ENCODE measurements around the gene TMEM161A.
"Not testable (repeated sequence)": the region's sequence is repeated elsewhere in the genome, so short reads cannot be mapped to it uniquely, and the experiment has no call there.

TMEM161A gene

DNA sequence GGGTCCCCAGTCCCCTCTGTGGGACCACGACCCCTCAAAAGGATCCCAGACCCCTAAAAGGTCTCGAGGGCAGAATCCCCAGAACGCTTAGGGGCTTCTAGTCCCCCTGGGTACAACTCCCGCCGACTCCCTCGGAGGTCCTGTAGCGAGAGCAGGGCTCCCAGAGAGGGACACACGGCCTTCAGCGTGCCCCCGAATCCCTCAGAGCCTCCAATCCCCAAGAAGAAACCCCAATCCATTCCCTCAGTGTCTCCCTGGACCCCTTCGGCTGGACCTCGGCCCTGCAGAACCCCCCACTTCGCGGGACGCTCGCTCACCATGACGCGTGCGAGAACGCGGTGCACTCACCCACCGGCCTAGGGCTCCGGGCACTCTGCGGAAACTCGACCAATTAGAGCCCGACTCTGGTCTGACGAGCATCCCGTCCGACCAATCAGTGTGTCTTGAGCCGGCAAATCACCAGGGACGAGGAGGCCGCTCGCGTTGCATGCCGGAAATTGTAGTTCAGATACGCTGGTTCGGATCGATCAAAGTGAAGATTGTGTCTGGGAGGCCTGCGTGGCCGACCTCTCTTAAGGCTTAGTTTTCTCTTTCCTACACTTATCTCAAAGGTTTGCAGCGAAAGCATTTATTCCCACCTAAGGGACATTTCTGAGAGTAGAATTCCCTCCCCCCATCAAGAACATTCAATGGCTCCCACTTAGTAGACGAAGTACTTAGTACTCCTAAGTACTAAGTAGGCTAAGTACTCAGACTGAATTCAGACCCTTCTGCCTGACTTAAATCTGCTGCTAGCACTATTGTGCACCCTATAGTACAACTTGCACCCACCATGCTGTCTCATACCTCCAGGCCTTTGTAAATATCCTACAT is at the start of gene TMEM161A:
Gene TMEM161A (minus strand): TSS at position 370 of the 873 bp plus-strand sequence. CDS start 50 bp downstream, at position 320.
- DNase-seq (ENCODE audit: low read depth), result peak; percentile 91

DNA sequence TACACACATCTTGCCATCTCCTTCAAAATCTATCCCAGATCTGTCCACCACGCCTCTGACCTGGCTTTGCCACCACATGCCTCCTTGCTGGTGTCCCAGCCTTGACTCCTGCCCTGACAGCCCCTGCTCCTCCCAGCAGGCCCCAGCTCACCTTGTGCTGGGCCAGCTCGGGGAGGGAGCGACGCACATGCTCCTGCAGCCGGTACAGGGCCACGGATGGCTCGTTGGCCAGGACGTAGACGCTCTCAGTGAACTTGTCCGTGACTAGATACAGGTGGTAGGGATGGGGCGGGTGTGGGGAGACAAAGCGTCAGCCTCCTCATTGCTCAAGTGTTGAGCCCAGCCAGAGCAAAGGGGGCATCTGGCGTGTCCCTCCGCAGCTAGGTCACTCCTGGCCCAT is 48.5 kb upstream of the TMEM161A start:
- no peak for DNase-seq (ENCODE audit: low read depth)

DNA sequence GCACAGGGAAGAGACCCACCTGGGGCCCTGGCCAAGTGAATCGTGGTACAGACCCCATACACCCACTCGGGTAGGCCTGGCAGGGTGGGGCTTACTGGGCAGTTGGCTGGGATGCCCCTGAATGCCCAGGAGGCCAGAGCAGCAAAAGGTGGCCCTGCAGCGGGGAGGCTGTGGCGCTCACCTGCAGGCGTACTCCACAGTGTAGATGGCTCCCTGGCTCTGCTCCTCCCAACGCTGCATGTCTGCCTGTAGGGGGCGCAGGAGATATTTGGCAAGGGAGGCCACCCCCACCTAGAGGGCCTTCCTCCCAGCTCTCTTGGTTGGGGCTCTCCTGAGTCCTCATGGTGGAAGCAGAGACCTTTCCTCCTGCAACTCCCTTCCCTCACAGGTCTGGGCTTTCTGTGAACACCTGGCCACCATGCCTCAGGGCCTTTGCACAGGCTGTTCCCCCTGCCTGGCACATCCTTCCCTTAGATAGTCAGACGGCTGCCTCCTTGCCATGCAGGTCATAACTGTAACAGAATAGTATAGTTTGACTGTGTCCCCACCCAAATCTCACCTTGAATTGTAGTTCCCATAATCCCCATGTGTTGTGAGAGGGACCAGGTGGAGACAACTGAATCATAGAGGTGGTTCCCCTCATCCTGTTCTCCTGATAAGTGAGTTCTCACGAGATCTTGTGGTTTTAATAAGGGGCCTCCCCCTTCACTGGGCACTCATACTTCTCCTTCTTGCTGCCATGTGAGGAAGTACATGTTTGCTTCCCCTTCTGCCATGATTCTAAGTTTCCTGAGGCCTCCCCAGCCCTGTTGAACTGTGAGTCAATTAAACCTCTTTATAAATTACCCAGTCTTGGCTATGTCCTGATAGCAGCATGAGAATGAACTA is 47.8 kb upstream of the TMEM161A start:
- DNase-seq (ENCODE audit: low read depth), result peak; percentile 47

DNA sequence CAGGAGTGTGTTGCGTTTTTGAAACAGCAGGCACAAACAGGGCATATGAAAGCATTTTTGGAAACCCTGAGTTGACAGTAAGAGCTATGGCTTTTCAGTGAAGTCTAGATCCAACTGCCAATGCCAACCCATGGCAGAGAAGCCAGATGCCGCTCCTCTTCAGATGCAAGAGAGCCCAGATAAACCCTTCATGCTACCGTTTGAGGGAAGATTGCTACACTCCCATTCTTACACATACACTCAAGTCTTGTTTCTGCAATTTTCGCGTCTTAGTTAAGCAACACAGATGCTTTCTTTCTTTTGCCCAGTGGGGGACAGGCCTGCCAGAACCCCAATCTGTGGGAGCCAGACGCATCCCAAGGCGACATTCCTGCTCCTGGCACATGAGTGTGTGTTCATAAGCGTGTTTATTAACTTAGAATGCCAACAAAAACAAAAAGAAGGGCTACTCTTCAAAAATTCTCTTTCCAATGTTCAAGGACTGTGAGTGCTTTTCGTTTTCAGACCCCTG is 43.3 kb upstream of the TMEM161A start:
- DNase-seq (ENCODE audit: low read depth), result no peak

DNA sequence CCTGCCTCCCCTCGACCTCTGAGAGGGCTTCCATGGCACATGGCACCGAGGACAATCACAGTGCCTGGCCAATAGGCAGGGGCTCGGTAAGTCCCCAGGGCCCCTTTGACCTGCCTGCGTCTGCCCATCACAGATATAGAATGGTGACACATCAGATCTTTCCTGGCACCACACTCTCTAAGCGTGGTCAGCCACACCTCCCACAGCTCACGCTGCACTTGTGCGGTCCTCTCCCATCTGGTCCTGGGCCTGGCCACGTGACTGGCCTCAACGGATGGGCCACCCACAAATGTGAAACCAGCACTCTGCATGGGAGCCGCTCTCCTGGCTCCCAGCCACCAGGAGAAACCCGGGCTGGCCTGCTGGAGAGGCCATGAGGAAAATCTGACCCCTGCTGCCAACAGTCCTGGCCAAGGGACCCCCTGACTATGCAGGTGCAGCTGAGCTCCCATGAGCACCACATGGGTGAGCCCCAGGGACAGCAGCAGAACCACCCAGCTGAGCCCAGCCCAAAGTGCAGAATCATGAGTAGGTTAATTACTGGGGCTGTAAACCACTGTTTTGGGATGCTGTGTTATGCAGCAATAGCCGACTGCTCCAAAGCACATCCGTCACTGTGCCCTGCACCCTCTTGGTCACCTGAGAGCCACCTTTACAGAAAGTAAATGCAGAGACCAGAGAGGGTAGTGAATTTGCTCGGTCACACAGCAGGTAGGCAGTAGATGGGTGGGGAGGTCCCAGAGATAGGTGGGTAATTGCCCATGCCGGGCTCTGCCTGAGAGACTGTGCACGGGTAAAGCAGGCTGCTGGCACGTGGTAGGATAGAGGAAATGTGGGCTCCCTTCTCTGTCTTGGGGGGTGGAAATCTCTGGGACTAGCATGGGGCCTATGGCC is 41.5 kb upstream of the TMEM161A start:
- DNase-seq (ENCODE audit: low read depth), result no peak

DNA sequence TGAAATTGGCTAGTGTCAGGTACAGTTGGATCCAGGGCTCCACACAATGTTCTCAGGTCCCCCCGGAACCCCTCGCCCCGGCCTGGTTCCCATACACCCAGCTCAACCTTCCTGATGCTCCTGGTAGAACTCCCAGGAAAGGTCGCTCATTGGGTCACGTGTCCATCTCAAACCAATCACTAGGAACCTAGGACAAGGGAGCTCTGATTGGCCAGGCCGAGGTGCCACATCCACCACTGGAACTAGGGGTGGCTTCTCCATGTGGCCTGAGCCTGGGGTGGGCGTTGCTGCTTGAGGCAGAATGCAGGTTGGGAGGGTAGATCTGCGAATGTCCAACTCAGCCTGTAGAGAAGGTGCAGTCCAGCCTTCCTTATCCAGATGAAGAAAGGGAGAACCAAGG is 38.7 kb upstream of the TMEM161A start:
- DNase-seq (ENCODE audit: low read depth), result no peak

DNA sequence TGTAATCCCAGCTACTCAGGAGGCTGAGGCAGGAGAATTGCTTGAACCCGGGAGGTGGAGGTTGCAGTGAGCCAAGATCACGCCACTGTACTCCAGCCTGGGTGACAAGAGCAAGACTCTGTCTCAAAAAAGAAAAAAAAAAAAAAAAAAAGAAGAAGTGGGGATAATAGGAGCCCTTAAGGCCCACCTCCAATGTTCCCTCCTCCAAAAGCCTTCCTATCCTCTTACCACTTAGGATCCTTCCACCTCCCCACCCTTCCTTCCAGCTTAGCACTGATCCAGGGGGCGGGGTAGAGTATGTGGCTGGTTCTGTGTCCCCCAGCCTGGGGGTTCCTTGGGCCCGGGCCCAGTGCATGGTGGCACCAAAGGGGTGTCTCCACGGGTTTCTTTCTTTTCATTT is 35.0 kb upstream of the TMEM161A start:
- DNase-seq (ENCODE audit: low read depth), result not testable (repeated sequence)

DNA sequence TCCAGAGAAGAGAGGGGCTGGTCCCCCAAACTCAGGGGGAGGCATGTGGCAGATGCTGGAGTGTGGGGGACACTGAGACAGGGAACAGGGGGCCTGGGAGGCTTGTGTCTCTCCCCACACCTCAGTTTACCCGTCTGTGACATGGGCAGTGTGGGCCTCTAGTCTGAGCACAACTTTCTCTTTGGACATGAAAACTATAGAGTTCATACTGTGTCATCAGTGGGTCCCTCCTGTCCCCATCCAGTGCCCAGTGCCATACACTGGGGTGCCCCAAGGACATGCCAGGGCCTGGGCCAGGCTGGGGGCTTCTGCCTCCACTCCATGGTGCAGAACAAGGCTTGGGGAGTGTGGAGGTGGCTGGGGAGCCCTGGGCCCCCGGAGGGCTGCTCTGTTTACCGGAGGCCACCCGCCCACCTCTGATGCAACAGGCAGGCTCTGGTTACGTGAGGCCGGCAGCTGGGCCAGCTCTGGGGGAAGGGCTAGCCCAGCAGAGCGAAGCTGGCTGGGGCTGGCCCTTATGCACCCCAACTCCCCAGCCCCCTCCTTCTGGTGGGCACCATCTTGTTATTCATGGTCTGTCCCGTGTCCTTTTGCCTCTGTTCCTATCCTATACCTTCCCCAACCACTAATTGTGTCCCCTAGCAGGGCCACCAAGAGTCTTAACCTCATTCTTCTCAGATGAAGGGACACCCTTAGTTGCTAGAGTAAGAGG is 33.7 kb upstream of the TMEM161A start:
- DNase-seq (ENCODE audit: low read depth), result no peak

DNA sequence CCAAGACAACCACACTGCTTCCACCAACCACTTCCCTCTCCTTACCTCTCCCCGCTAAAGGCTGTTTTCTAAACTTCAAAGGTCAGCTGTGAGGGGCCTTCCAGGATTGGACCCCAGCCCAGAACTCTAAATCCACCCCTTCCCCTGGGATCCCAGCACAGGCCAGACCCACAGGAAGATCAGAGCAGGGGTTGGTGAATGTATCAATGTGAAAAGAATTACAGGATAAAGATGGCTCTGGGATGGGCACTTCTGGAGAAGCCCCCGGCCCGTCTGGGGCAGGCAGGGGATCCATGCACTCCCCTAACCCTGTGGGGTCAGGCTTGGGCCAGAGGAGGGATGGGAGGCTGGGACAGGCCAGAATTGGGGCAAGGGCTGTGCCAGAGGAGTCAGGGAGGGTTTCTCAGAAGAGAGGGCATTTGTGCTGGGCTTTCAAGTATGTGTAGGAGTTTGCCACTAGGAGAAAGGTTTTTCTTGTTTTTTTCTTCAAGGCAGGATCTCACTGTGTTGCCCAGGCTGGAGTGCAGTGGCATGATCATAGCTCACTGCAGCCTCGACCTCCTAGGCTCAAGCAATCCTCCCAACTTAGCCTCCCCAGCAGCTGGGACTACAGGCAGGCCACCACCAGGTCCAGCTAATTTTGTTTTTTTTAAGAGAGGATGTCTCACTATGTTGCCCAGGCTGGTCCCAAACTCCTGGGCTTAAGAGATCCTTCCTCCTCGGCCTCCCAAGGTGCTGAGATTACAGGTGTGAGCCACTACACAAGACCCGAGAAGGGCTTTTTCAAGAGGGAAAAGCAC is 32.8 kb upstream of the TMEM161A start:
- no peak for DNase-seq (ENCODE audit: low read depth)

DNA sequence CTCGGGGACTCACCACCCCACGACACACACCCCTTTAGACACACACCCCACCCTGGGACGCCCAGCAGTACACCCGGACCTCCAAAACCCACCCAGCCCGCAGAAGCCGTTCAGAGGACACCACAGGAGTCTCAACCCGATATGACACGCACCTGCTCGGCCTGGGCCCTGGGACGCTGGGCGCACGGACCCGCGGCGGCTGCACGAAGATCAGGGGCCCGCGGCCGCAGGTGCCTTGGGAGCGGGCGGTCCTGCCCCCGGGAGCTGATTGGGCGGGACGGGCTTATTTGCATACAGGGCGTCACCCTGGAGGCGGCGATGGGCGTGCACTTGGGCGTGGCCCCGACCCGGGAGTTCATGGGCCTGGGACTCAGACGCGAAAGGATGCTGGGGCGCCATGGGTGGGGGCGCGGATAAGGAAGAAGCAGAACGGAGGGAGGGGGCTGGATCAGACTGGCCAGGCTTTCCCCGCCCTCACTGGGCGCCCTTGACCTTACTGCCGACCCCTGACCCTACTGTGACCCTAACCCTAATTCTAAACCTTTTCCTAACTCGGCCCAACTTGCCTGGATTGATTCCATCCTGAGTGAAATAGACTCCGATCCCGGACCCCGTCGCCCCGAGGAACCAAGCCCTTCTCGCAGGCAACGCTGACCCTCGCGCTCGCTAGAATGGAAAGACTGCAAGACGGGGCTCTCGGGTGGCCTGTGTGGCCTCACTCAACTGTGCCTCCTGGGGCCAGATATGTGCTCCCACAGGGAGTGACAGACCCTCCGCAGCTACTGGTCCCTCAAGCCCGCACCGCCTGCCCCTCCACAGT is 32.0 kb upstream of the TMEM161A start, which contains the start of gene MEF2B:
Gene MEF2B (minus strand): TSS at position 211 of the 820 bp plus-strand sequence. CDS start 19,528 bp downstream, outside the sequence.
- peak; percentile 54 for DNase-seq (ENCODE audit: low read depth)

DNA sequence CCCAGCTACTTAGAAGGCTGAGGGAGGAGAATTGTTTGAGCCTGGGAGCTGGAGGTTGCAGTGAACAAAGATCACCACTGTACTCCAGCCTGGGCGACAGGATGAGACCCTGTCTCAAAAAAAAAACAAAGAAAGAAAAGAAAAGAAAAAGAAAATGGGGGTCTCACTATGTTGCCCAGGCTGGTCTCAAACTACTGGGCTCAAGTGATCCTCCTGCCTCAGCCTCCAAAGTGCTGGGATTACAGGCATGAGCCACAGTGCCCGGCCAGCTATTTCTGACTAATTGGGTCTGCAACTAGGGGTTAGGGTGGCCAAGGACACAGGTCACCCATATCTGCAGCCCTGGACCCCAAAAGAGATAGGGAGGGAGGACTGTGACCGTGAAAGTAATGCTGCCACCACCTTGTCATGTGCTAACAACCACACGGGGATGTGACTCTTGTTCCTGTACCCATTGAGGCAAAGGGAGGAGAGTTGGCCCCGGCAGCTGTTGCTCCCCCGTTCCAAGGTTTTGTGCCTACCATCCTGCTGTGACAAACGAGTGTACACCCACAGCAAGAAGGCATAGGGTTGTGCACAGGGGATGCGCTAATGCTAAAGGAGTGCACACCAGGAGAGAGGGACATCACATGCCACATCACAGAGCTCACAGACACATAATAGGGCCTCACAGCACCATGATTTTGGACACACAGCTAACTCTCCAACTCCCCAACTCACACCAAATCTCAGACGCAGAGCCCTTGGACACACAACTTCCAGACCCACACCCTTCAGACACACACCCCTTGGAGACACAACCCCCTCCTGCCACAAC is 31.2 kb upstream of the TMEM161A start:
- DNase-seq (ENCODE audit: low read depth), result no peak

DNA sequence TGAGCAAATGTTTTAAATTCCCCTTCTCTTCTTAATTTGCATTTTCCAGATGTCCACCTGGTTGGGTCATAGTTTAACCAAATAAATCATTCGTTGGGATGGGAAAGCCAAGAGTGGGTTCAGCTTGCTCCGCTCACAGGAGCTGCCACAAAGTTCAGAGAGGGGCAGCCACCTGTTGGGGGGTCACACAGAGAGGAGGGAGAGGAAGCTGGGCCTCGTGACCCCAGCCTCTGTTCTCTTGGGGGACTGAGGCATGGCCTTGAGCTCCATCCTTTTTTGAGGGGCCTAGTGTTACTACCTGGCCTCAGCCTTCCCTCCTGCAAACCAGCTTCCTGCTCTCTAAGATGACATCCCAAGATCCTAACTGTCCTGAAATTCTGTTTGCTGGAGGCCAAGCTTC is 29.3 kb upstream of the TMEM161A start:
- DNase-seq (ENCODE audit: low read depth), result no peak

DNA sequence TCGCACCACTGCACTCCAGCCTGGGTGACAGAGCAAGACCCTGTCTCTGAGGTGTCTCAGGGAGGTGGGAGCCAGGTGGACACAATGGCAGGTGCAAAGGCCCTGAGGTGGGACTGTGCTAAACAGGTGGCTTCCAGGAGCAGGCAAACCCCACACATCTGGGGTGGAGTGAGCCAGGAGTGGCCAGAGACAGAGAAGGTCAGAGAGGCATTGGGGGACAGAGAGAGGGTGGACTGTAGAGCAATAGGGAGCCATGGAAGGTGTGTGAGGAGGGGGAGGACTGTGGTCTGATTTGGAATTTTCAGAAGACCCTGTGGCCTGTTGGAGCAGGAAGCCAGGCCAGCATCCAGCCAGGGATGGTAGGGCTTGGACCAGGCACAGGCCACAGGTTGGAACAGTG is 27.1 kb upstream of the TMEM161A start:
- DNase-seq (ENCODE audit: low read depth), result no peak

DNA sequence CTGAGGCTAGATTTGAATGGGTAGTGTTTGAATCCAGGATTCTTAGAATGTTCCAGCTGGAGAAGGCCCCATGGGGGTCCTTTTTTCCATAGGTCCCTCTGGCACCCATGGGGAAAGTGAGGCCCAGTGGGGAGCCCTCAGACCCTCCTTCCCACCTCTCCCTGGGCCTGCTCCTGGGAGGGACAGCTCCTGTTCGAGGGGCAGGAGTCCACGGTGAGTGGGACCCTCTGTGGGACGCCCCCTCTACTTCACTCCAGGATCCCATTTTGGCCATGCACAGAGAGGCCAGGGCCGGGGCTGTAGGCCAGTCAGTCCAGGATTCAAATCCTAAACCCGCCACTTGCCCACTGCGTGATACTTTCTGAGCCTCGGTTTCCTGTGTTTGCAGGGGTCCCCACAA is 24.2 kb upstream of the TMEM161A start:
- no peak for DNase-seq (ENCODE audit: low read depth)

DNA sequence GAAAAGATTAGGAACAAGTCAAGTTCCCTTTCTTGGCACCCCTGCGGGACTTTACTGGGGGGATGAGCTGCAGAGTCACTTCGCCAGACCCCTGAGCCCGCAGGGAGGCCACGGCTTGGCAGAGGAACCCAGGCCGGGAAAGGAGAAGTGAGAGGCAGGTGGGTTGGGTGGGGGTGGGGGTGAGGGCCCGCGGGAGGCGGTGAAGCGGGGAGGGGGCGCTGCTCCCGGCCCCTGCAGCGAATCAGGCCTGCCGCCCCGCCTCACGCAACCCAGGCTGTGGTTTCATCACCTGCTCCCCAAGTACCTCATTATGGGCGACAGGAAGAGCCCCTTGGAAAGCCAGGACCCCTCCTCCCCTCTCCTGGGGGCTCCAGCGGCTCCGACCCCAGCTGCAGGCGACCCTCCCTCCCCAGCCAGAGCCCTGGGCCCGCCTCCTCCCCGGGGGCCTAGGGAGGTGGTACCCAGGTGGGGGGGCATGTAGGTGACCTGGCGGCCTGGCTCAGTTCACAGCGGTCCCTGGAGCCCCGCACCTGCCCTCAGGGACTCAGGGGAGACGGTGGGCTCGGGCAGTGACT is 22.3 kb upstream of the TMEM161A start:
- no peak for DNase-seq (ENCODE audit: low read depth)

DNA sequence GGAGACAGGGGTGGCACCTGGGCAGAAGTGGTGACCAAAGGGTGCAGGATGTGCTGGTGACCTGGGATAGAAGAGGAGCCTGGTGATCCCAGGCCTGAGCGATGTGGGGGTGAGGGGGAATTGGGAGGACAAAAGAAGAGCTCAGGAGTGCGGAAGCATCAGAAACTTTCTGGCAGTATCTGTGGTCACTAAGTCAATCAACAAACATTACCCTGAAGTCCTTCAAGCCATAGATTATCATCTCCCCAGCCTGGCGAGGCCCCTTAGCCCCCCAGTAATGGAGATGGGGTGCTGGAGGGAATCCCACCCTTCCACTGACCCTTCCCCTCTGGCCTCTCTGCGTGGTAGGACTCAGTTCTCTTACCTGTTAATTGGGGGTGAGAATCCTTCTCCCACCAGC is 21.3 kb upstream of the TMEM161A start:
- no peak for DNase-seq (ENCODE audit: low read depth)

DNA sequence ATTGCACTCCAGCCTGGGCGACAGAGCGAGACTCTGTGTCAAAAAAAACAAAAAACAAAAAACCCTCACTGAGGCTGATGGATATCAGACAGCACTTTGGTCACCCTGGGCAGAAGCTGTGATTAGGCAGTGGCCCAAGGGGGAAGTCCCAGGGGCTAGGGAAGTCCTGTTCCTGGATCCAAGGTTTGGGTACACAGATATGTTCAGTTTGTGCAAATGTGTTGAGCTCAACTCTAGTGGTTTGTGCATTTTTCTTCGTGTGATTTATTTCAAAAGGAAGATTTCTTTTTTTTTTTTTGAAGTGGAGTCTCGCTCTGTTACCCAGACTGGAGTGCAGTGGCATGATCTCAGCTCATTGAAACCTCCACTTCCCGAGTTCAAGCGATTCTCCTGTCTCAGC is 19.5 kb upstream of the TMEM161A start:
- no peak for DNase-seq (ENCODE audit: low read depth)
